GM12878 (cell line): ENCODE results near the gene PLEKHA5. TPM values are rescaled to one million over a fixed set of nuclear protein-coding genes. Genes with fewer than 3 reads are reported as not detected.

Source experiments
- ATAC-seq: fragments of 200-7000 bp; cut with Tn5 transposase; 3 replicates; pipeline ENCODE4 v1.9.1; 2020; ENCODE audit warnings: mild to moderate bottlenecking, moderate library complexity
- BruUV-seq: library from RNA; stranded (reverse); fragments of 400-500 nt; replicated peaks from 2 replicates; lab custom pipeline; 2021; lab: Mats Ljungman, UMichigan
- CTCF ChIA-PET: fragments of 300-600 bp; sonication (Branson Sonifier 250); formaldehyde crosslinking; extraction: SDS; loops from one replicate; lab custom pipeline; 2021; ENCODE audit warnings: inconsistent platforms; lab: Yijun Ruan, JAX
- POLR2A ChIA-PET: fragments of 350-600 bp; formaldehyde crosslinking; extraction: SDS; loops from one replicate; lab custom pipeline; 2021; ENCODE audit warnings: inconsistent platforms; lab: Charles Lee
- RAD21 ChIA-PET: fragments of 300-600 bp; sonication (Branson Sonifier 250); formaldehyde crosslinking; loops from one replicate; lab custom pipeline; 2023; ENCODE audit warnings: antibody characterized with exemption; ENCODE audit not compliant: unreplicated experiment; lab: Charles Lee
- SMC1A ChIA-PET: fragments of 300-600 bp; sonication (Branson Sonifier 250); formaldehyde crosslinking; loops from one replicate; lab custom pipeline; 2023; ENCODE audit not compliant: unreplicated experiment, uncharacterized antibody; lab: Charles Lee
- DNase-seq: peaks from one replicate; pipeline ENCODE4 v3.0.0-alpha.2; 2011; ENCODE audit warnings: low read depth, low spot score
- FAIRE-seq: peaks from 3 replicates; lab custom pipeline; 2011; peaks lifted over from hg19 to GRCh38; lab: Jason Lieb, UNC
- H2AFZ ChIP-seq: 2 replicates; pipeline ENCODE4 v1.6.0; 2011; ENCODE audit warnings: low read depth, low read length, control low read depth; ENCODE audit not compliant: control insufficient read depth
- H3K27ac ChIP-seq: 2 replicates; pipeline ENCODE4 v1.5.1; 2011; ENCODE audit warnings: control low read depth; ENCODE audit not compliant: control insufficient read depth, insufficient read depth
- H3K27me3 ChIP-seq, 2 experiments: replicated peaks in 1 of 2; 2 replicates each; pipeline versions ENCODE4 v1.6.0 to v1.6.1; 2011; ENCODE audit warnings: low read length in 1 of 2; ENCODE audit not compliant: control insufficient read depth in 2 of 2, insufficient read depth in 2 of 2
- H3K36me3 ChIP-seq, 2 experiments: 2 replicates each; pipeline ENCODE4 v1.5.1; 2011; ENCODE audit warnings: low read length in 1 of 2; ENCODE audit not compliant: control insufficient read depth in 2 of 2, insufficient read depth in 2 of 2
- H3K4me1 ChIP-seq: 2 replicates; pipeline ENCODE4 v1.6.1; 2011; ENCODE audit warnings: mild to moderate bottlenecking, low read length, moderate library complexity, mixed read lengths; ENCODE audit not compliant: control insufficient read depth, insufficient read depth
- H3K4me2 ChIP-seq: 2 replicates; pipeline ENCODE4 v1.6.0; 2011; ENCODE audit warnings: control low read depth; ENCODE audit not compliant: control insufficient read depth, insufficient read depth
- H3K4me3 ChIP-seq: fragments of 200-600 bp; sonication (generic); 2 replicates; pipeline ENCODE4 v1.5.1; 2016
- H3K79me2 ChIP-seq: 2 replicates; pipeline ENCODE4 v1.6.0; 2011; ENCODE audit warnings: low read length; ENCODE audit not compliant: control insufficient read depth, insufficient read depth
- H3K9ac ChIP-seq: 2 replicates; pipeline ENCODE4 v1.8.0; 2011; ENCODE audit warnings: low read length, control low read depth, mixed read lengths; ENCODE audit not compliant: control insufficient read depth, insufficient read depth
- H3K9me3 ChIP-seq: replicated peaks from 3 replicates; pipeline ENCODE4 v1.5.1; 2011; ENCODE audit warnings: mild to moderate bottlenecking, low read length; ENCODE audit not compliant: control insufficient read depth, insufficient read depth
- H4K20me1 ChIP-seq: 2 replicates; pipeline ENCODE4 v1.6.0; 2011; ENCODE audit not compliant: control insufficient read depth, insufficient read depth
- BCL11A ChIP-seq: IDR thresholded peaks from 2 replicates; pipeline ENCODE4 v1.6.1; 2011; ENCODE audit warnings: low read depth, low read length
- ETV6 ChIP-seq, 2 experiments: fragments of 450-650 bp in 1 of 2; IDR thresholded peaks in 1 of 2; conservative IDR thresholded peaks in 1 of 2; 2 replicates each; pipeline ENCODE4 v1.6.1; 2014; ENCODE audit warnings: antibody characterized with exemption in 1 of 2, borderline replicate concordance in 1 of 2, low read depth in 1 of 2, mild to moderate bottlenecking in 1 of 2, moderate library complexity in 1 of 2
- EZH2 ChIP-seq: IDR thresholded peaks from 2 replicates; pipeline ENCODE4 v1.6.1; 2012; ENCODE audit warnings: low read depth, mild to moderate bottlenecking, control low read depth, inconsistent platforms, low read length, borderline replicate concordance; ENCODE audit not compliant: control insufficient read depth
- IRF4 ChIP-seq: IDR thresholded peaks from 2 replicates; pipeline ENCODE4 v1.6.1; 2011; ENCODE audit warnings: low read depth, low read length
- MXI1 ChIP-seq: fragments of 150-350 bp; IDR thresholded peaks from 2 replicates; pipeline ENCODE4 v1.6.1; 2011; ENCODE audit warnings: low read depth, mild to moderate bottlenecking, inconsistent platforms, low read length, improper control_type of control experiment
- NBN ChIP-seq: fragments of 450-650 bp; IDR thresholded peaks from 2 replicates; pipeline ENCODE4 v1.6.1; 2016
- NFXL1 ChIP-seq: fragments of 450-650 bp; IDR thresholded peaks from 2 replicates; pipeline ENCODE4 v1.6.1; 2017; ENCODE audit warnings: antibody characterized with exemption, mild to moderate bottlenecking, borderline replicate concordance
- PML ChIP-seq: IDR thresholded peaks from 2 replicates; pipeline ENCODE4 v1.6.1; 2012; ENCODE audit warnings: low read length, inconsistent platforms
- REST ChIP-seq: IDR thresholded peaks from 2 replicates; pipeline ENCODE4 v1.6.1; 2012; ENCODE audit warnings: mild to moderate bottlenecking, low read depth, low read length
- SMAD5 ChIP-seq: IDR thresholded peaks from 2 replicates; pipeline ENCODE4 v1.6.1; 2016; ENCODE audit warnings: antibody characterized with exemption, low read depth
- ZBTB11 ChIP-seq: fragments of 450-650 bp; formaldehyde crosslinking; IDR thresholded peaks from 2 replicates; pipeline ENCODE4 v1.5.0; 2022; ENCODE audit warnings: mild to moderate bottlenecking, missing genetic modification characterization
- WGBS: methylation state at CpG from one replicate; pipeline ENCODE4 v1.1.6; 2016; ENCODE audit warnings: low lambda C conversion rate; ENCODE audit not compliant: insufficient replicate concordance, insufficient coverage; ENCODE audit errors: missing lambda C conversion rate; 5-methylcytosine and 5-hydroxymethylcytosine counted together
- in situ Hi-C: fragments of 300-500 bp; cut with MboI; formaldehyde crosslinking; loops from 9 replicates; pipeline ENCODE4 v1.14.3; 2018; ENCODE audit warnings: mixed read lengths
- intact Hi-C: fragments of 100-400 bp; cut with micrococcal nuclease; formaldehyde crosslinking; loops from one replicate; pipeline ENCODE4 v1.14.2; 2022; ENCODE audit not compliant: unreplicated experiment
- polyA plus RNA-seq, 11 experiments: library from polyadenylated mRNA; depleted of rRNA in 4 of 11; unstranded in 6 of 11; stranded (reverse) in 5 of 11; fragments of >200 nt; fragmentation: Nextera tagmentation in 4 of 11; fragmentation: Illumina TruSeq in 1 of 11; extraction: Ambion mirVana in 4 of 11; extraction: Trizol in 1 of 11; gene quantifications; 1 replicate in 1 of 11; 2 replicates in 10 of 11; pipeline versions ENCODE4 v1.2.1 to v1.2.3, GENCODE V29; 2011 to 2016; ENCODE audit warnings: inconsistent platforms in 2 of 11, missing spikeins in 2 of 11, low read depth in 1 of 11
- total RNA-seq, 4 experiments: library from RNA; depleted of rRNA in 3 of 4; stranded (reverse); fragments of >200 nt in 3 of 4; fragmentation: Illumina TruSeq in 1 of 4; extraction: Trizol in 1 of 4; gene quantifications; 2 replicates each; pipeline versions ENCODE4 v1.2.1 to v1.2.3, GENCODE V29; 2013 to 2021
- TF ChIP-seq, protein P1 (sequence below): IDR thresholded peaks from 2 replicates; pipeline ENCODE4 v1.6.1; 2012; ENCODE audit warnings: low read depth, low read length, improper control_type of control experiment
- TF ChIP-seq, protein P2 (sequence below): IDR thresholded peaks from 2 replicates; pipeline ENCODE4 v1.6.1; 2011; ENCODE audit warnings: borderline replicate concordance, low read depth, mild to moderate bottlenecking, moderate library complexity, low read length; ENCODE audit not compliant: insufficient read depth, poor library complexity, severe bottlenecking

The PLEKHA5 gene
- total and polyA plus RNA-seq, 10 of the 15 experiments (the other 5 are each of a cell fraction or from before 2014, with no cell fraction given): 0.09 to 0.33 (median 0.18) TPM; not detected in 3

DNA sequence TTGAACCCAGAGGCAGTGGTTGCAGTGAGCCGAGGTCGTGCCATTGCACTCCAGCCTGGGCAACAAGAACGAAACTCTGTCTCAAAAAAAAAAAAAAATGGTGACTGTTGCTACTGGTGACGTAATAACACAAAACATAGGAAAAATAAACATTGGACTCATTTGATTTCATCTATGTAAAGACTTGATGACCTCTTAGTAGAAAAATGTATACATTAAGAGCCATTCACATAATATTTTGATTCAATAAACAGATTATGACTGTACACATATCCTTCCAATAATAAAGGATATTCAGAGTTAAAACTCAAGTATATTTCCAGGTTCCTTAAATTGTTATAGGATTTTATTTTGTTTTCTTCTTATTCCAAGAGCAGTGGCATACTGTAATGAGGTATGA lies 244.1 kb downstream of the PLEKHA5 start:
- H3K36me3 ChIP-seq: no peaks in the 10 kb centered on the region
- H3K9me3 ChIP-seq: no peaks in the 10 kb centered on the region
- no peaks in the 10 kb centered on the region for H3K79me2 ChIP-seq
- DNase-seq: no peak
- RAD21 ChIA-PET: no interaction called here
- no peaks in the 10 kb centered on the region for H3K27me3 ChIP-seq
- TF ChIP-seq, protein P1, sequence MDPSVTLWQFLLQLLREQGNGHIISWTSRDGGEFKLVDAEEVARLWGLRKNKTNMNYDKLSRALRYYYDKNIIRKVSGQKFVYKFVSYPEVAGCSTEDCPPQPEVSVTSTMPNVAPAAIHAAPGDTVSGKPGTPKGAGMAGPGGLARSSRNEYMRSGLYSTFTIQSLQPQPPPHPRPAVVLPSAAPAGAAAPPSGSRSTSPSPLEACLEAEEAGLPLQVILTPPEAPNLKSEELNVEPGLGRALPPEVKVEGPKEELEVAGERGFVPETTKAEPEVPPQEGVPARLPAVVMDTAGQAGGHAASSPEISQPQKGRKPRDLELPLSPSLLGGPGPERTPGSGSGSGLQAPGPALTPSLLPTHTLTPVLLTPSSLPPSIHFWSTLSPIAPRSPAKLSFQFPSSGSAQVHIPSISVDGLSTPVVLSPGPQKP: no peak
- TF ChIP-seq MXI1: no peak
- no peak for TF ChIP-seq SMAD5
- TF ChIP-seq NFXL1: no peak
- TF ChIP-seq IRF4: no peak
- TF ChIP-seq NBN: no peak
- TF ChIP-seq REST: no peak
- no peak for TF ChIP-seq ETV6 (conservative IDR thresholded peaks at IDR 0.05 in 1 of 2, IDR thresholded peaks at IDR 0.05 in 1 of 2; ENCODE audit: borderline replicate concordance in 1 of 2, low read depth in 1 of 2)
- TF ChIP-seq EZH2: no peak
- TF ChIP-seq, protein P2, sequence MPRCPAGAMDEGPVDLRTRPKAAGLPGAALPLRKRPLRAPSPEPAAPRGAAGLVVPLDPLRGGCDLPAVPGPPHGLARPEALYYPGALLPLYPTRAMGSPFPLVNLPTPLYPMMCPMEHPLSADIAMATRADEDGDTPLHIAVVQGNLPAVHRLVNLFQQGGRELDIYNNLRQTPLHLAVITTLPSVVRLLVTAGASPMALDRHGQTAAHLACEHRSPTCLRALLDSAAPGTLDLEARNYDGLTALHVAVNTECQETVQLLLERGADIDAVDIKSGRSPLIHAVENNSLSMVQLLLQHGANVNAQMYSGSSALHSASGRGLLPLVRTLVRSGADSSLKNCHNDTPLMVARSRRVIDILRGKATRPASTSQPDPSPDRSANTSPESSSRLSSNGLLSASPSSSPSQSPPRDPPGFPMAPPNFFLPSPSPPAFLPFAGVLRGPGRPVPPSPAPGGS: no peak
- no peak for TF ChIP-seq ZBTB11 (CRISPR knock-in tag)
- no peak for TF ChIP-seq BCL11A
- no peak for TF ChIP-seq PML
- ATAC-seq: no peak
- no peak overlapping the region for H3K4me3 ChIP-seq
- H3K27ac ChIP-seq: no peak overlapping the region
- no peaks in the 10 kb centered on the region for H3K4me1 ChIP-seq
- CTCF ChIA-PET: no interaction called here
- SMC1A ChIA-PET: no interaction called here
- H4K20me1 ChIP-seq: no peaks in the 10 kb centered on the region
- no peak overlapping the region for H2AFZ ChIP-seq
- in situ Hi-C loops (no loop called here), intact Hi-C loops (no loop called here)
- no peak overlapping the region for H3K4me2 ChIP-seq
- WGBS: 73% methylated on average over 4 of the region's 4 CpGs
- H3K9ac ChIP-seq: no peak overlapping the region
- POLR2A ChIA-PET: no interaction called here
- no peak for FAIRE-seq
- BruUV-seq: no TSS peak
